HL-60 (cell line): Measurements from ENCODE around the gene APBB2.

Experiments used
- GABPA ChIP-seq: IDR thresholded peaks from 2 replicates; pipeline ENCODE4 v1.6.1; 2012; ENCODE audit warnings: low read depth
- TF ChIP-seq, protein P1 (sequence below): IDR thresholded peaks from one replicate; pipeline ENCODE4 v1.5.1; 2011; ENCODE audit warnings: low read length, control low read depth, inconsistent platforms; ENCODE audit not compliant: insufficient read depth

DNA sequence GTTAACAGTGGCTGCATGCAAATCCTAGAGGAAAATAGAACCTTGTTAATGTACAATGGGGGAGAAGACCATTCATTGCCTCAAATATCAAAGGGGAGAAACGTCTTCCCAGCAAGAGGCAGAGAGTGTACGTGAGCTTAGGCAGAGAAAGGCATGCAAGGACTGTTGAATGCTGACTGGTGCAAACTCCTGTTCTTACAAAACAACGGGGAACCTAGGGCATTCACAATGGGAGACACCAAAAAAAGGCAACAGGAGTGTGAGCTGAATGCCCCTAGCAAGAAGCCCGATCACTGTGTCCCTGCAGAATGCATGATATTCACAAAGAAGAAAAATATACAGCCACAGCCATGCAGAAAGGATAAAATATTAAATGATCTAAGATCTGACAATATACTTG, 279.7 kb downstream of the APBB2 start:
- TF ChIP-seq, protein P1, sequence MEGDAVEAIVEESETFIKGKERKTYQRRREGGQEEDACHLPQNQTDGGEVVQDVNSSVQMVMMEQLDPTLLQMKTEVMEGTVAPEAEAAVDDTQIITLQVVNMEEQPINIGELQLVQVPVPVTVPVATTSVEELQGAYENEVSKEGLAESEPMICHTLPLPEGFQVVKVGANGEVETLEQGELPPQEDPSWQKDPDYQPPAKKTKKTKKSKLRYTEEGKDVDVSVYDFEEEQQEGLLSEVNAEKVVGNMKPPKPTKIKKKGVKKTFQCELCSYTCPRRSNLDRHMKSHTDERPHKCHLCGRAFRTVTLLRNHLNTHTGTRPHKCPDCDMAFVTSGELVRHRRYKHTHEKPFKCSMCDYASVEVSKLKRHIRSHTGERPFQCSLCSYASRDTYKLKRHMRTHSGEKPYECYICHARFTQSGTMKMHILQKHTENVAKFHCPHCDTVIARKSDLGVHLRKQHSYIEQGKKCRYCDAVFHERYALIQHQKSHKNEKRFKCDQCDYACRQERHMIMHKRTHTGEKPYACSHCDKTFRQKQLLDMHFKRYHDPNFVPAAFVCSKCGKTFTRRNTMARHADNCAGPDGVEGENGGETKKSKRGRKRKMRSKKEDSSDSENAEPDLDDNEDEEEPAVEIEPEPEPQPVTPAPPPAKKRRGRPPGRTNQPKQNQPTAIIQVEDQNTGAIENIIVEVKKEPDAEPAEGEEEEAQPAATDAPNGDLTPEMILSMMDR, result no peak
- TF ChIP-seq GABPA, result no peak
